ENCODE measurements around the gene SLC25A33.
"Not testable (repeated sequence)": the region's sequence is repeated elsewhere in the genome, so short reads cannot be mapped to it uniquely, and the experiment has no call there.

Gene SLC25A33

GRCh38 chr1:9539165-9539828 is at the start of gene SLC25A33:
TSS of gene SLC25A33 (plus strand) at chr1:9539465. CDS start at chr1:9539692, 227 bp downstream.
- peak; percentile 97 for DNase-seq

- peak; percentile 80 for DNase-seq
Measured at GRCh38 chr1:9490605-9491339, 48.5 kb upstream of the SLC25A33 start.

DNA sequence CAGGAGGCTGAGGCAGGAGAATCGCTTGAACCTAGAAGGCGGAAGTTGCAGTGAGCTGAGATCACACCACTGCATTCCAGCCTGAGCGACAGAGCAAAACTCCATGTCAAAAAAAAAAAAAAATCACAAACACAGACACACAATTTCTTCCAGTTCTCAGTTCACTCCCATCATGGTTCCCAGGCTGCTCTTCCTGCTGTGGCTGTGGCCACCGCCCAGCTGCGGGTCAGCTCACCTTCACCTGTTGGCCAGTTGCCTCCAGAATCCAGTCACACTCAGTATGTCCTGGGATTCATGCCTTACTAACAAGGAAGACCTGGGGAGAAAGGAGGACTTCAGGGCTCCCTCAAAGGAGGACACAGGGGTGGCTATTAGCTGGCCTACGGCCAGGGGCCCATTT is 45.9 kb upstream of the SLC25A33 start:
- DNase-seq: no peak

- DNase-seq: peak; percentile 65
Measured at GRCh38 chr1:9494936-9495758, 44.1 kb upstream of the SLC25A33 start.

DNA sequence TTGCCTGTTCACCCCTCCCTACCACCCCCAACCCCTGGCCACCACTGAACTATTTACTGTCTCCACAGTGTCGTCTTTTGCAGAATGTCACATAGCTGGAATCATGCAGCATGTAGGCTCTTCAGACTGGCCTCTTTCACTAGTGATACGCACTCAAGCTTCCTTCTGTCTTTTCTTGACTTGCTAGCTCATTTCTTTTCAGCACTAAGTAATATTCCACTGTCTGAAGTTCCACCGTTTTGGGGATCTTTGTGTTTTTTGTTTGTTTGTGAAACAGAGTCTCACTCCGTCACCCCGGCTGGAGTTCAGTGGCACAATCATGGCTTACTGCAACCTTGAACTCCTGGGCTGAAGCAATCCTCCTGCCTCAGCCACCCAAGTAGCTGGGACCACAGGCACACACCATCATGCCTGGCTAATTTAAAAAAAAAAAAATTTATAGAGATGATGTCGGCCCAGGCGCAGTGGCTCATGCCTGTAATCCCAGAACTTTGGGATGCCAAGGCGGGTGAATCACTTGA is 43.4 kb upstream of the SLC25A33 start:
- DNase-seq: no peak

GRCh38 chr1:9500756-9501754 is 38.2 kb upstream of the SLC25A33 start:
- no peak for DNase-seq

DNA sequence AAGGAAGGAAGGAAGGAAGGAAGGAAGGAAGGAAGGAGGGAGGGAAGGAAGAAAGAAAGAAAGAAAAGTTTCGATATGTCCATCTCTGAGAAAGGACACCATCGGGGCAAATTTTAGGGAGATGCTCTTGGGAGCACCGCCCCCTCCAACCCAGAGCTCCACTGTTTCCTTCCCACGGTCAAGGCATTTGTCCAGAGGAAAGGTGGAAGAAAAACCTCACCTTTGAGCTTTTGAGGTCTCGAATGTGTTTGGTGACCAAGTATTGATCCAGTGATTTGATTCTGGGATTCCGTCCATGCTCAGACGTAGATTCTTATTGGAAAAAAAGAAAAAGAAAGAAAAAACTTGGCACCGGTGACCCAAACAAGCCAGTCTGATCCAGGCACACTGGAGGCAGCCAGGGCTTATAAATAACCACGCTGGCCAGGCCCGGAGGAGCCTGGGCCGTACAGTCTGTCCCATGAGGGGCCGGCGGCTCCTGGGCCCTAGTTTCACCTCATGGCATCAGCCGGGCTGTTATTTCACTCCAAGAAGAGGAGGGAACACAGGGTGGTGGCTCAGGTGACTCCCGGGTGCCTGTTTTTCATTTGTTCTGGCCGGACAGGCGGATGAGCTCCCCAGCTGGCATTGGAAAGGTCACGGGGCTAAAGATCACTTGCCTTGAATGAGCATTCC is 36.1 kb upstream of the SLC25A33 start:
- no peak for DNase-seq

- no peak for DNase-seq
Measured at GRCh38 chr1:9505143-9505542, 34.1 kb upstream of the SLC25A33 start.

- no peak for DNase-seq
Measured at GRCh38 chr1:9506901-9507300, 32.4 kb upstream of the SLC25A33 start.

DNA sequence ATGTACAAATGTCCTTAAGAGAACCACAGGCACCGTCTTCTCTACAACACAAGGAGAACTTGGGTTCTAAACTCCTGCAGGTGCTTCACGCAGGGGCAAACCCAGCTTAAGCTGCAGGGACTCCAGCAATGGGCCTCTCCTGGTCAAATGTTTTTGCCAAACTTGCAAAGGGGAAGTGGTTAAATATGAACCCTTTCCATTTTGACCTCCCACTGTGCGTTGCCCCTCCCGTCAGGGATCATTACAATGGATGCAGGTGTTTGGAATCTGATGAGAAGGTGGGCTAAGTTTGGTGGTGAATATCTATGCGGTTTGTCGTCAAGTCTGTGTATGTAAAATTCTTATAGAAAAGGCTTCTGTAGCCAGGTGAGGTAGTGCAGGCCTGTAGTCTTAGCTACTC is 29.1 kb upstream of the SLC25A33 start:
- DNase-seq: no peak

- DNase-seq: not testable (repeated sequence)
Measured at GRCh38 chr1:9515550-9515949, 23.7 kb upstream of the SLC25A33 start.

GRCh38 chr1:9518454-9518998 is 20.7 kb upstream of the SLC25A33 start:
- DNase-seq: no peak

DNA sequence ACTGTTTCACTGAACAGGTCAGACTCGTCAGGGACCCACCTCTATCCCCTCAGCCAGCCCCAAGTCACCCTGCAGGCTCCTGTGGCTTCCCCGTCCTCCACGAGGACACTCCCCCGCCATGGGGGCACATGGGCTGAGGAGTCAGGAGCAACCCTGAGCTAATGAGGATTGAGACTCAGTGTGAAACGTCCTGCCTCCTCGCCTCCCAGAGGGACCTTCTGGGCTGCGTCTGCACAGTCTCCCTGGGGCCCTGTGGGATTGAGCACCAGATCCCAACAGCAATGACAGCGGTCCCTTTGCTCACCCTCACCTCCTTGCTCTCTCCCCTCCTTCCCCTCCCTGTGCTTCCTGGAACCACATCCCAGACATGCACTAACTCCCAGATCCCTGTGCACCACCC is 18.9 kb upstream of the SLC25A33 start:
- no peak for DNase-seq

- DNase-seq: no peak
Measured at GRCh38 chr1:9529190-9529589, 10.1 kb upstream of the SLC25A33 start.

DNA sequence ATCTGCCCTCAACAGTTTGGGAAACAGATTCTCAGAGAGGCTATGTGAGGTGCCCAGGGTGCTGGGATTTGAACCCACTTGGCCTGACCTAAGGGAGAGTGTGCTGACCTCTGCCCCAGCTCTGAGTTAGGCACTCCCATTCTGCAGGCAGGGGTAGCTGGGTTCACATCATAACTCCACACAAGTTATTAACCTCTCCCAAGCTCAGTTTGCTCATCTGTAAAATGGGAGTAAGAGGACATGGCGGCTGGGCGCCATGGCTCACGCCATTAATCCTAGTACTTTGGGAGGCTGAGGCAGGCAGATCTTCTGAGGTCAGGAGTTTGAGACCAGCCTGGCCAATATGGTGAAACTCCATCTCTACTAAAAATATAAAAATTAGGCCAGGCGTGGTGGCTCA is 8.9 kb upstream of the SLC25A33 start:
- no peak for DNase-seq

DNA sequence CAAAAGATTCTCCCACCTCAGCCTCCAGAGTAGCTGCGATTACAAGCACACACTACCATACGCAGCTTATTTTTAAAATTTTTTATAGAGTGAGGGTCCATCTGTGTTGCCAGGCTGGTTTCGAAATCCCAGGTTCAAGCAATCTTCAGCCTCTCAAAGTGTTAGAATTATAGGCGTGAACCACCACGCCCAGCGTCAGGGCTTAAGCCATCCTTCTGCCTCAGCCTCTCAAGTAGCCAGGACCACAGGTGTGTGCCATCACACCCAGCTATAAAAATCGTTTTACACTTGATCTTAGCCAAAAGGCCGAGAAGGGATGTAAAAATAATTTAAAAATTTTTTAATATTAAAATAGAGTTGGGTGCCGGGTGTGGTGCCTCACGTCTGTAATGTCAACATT is 4.3 kb upstream of the SLC25A33 start:
- DNase-seq: no peak

DNA sequence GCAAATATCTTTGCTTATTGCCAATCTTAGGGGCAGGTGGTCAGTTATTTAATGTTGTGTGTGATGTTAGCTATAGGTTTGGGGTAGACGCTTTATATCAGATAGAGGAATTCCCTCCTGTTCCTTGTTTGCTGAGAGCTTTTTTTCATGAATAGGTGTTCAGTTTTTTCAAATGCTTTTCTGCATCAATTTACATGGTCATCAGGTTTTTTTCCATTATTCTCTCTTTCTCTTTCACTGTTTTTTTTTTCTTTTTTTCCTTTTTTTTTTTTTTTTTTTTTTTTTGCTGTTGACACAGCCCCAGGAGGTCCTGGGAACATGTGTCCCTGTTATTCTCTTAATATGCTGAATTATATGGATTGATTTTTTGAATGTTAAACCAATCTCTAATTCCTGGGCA is 3.0 kb upstream of the SLC25A33 start:
- DNase-seq: no peak

DNA sequence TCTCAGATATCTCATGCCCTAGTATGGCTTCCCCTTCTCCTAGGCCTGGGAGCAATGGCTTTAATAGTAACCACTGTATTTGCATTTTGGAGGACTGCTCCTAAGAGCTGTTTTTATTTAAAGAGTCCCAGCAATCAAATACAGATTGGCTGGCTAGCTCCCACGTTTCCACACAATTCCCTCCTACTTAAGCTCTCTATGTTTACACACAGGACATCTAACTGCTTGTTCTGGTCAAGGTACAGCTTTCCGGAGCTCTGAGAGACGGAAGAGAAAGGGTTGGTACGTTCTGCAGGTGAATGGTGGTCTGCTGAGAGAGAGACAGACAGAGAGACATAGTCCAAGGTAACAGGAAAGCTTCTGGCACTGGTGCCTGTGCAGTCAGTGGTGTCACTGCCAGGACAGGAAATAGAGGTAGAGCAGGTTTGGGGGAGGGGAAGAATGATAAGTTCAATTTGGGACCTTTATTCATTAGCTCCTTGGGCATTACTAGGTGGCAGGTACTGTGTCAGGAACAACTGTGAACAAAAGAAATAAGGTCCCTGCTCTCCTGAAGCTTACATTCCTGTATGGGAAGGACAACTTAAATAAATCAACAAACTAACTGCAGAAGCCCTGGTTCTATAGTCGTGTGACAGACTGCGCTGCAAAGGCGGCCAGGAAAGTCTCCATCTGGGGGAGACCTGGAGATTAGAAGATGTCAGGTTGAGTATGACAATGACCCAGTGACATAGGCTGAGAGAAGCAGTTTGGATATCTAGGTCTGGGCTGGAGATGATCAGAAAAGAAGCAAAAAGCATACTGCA is 1.2 kb upstream of the SLC25A33 start:
- DNase-seq: no peak

DNA sequence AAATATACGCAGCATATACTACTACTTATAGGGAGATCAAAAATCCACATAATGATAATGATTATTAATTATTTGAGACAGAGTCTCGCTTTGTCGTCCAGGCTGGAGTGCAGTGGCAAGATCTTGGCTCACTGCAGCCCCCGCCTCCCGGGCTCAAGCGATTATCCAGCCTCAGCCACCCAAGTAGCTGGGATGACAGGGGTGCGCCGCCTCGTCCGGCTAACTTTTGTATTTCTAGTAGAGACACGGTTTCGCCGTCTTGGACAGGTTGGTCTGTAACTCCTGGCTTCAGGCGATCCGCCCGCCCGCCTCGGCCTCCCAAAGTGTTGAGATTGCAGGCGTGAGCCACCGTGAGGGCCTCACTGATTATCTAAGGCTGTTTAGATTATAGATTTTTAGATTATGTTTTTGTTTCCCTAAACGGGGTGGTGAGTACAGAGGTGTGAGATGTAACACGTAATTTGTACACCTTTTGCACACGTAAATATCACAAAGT is 548 bp upstream of the SLC25A33 start:
- DNase-seq: no peak

Data from CD4-positive, alpha-beta T cell treated with Interleukin-12 subunit alpha and Interleukin-12 subunit beta, for 1 hour (primary cell).